K562 (cell line): ENCODE measurements around the gene TMC4. TPM values are rescaled to one million over a fixed set of nuclear protein-coding genes. Genes with fewer than 3 reads are reported as not detected.

Experiments used
- BHLHE40 ChIP-seq: IDR thresholded peaks from 2 replicates; pipeline ENCODE4 v1.6.1; 2011; ENCODE audit warnings: low read length, improper control_type of control experiment
- CHD2 ChIP-seq: IDR thresholded peaks from 2 replicates; pipeline ENCODE4 v1.6.1; 2011; ENCODE audit warnings: low read depth, low read length
- DIDO1 ChIP-seq: fragments of 450-650 bp; IDR thresholded peaks from 2 replicates; pipeline ENCODE4 v1.6.1; 2016; ENCODE audit warnings: low read depth, missing biosample characterization, missing genetic modification characterization
- EP400 ChIP-seq: fragments of 450-650 bp; IDR thresholded peaks from 2 replicates; pipeline ENCODE4 v1.6.1; 2017; ENCODE audit warnings: antibody characterized with exemption, mild to moderate bottlenecking, moderate library complexity
- ETV5 ChIP-seq: sonication (generic); formaldehyde crosslinking; IDR thresholded peaks from 2 replicates; pipeline ENCODE4 v1.4.0; 2020; ENCODE audit warnings: low read depth, mild to moderate bottlenecking, missing genetic modification reagents
- GABPA ChIP-seq: fragments of 200-800 bp; sonication (Bioruptor generic); conservative IDR thresholded peaks from 2 replicates; pipeline ENCODE4 v1.6.1; 2016; ENCODE audit warnings: low read depth, missing genetic modification characterization, missing compliant biosample characterization
- NBN ChIP-seq: fragments of 450-650 bp; IDR thresholded peaks from 2 replicates; pipeline ENCODE4 v1.6.1; 2016; ENCODE audit warnings: low read depth, mild to moderate bottlenecking
- NEUROD1 ChIP-seq: fragments of 150-350 bp; IDR thresholded peaks from 2 replicates; pipeline ENCODE4 v1.6.1; 2014; ENCODE audit warnings: borderline replicate concordance, low read length, low read depth; ENCODE audit not compliant: partially characterized antibody
- POLR2H ChIP-seq: IDR thresholded peaks from 2 replicates; pipeline ENCODE4 v1.6.1; 2016; ENCODE audit warnings: missing genetic modification characterization, low read depth, mild to moderate bottlenecking, control low read depth, missing compliant biosample characterization, moderate library complexity
- RFX5 ChIP-seq: IDR thresholded peaks from 2 replicates; pipeline ENCODE4 v1.6.1; 2011; ENCODE audit warnings: low read depth, mild to moderate bottlenecking, improper control_type of control experiment, low read length
- SMARCA5 ChIP-seq: fragments of 450-650 bp; IDR thresholded peaks from 2 replicates; pipeline ENCODE4 v1.6.1; 2016
- TAL1 ChIP-seq: fragments of 450-650 bp; IDR thresholded peaks from 2 replicates; pipeline ENCODE4 v1.6.1; 2016; ENCODE audit warnings: mild to moderate bottlenecking
- TSC22D4 ChIP-seq: fragments of 450-650 bp; IDR thresholded peaks from 2 replicates; pipeline ENCODE4 v1.6.1; 2016; ENCODE audit warnings: missing genetic modification characterization, missing biosample characterization, control low read depth
- polyA plus RNA-seq, 8 experiments: library from polyadenylated mRNA; depleted of rRNA in 4 of 8; stranded (reverse) in 5 of 8; unstranded in 3 of 8; fragments of >200 nt; fragmentation: Nextera tagmentation in 2 of 8; fragmentation: Illumina TruSeq in 1 of 8; extraction: Ambion mirVana in 2 of 8; extraction: Trizol in 1 of 8; gene quantifications; 2 replicates each; pipeline versions ENCODE4 v1.2.1 to v1.2.3, GENCODE V29; 2011 to 2014; ENCODE audit warnings: inconsistent platforms in 1 of 8, missing spikeins in 1 of 8
- total RNA-seq, 7 experiments: library from RNA; depleted of rRNA in 6 of 7; stranded (reverse); fragments of >200 nt in 6 of 7; fragmentation: Illumina TruSeq in 2 of 7; extraction: Trizol in 2 of 7; gene quantifications; 2 replicates each; pipeline versions ENCODE4 v1.2.1 to v1.2.3, GENCODE V29; 2011 to 2021; ENCODE audit warnings: low replicate concordance in 1 of 7
- TF ChIP-seq, protein P1 (sequence below), 2 experiments: IDR thresholded peaks; 2 replicates each; pipeline ENCODE4 v1.6.1; 2012; ENCODE audit warnings: improper control_type of control experiment in 2 of 2, low read depth in 2 of 2, low read length in 2 of 2, borderline replicate concordance in 1 of 2
- TF ChIP-seq, protein P2 (sequence below): IDR thresholded peaks from 2 replicates; pipeline ENCODE4 v1.6.1; 2012; ENCODE audit warnings: low read depth, low read length, improper control_type of control experiment, borderline replicate concordance
- TF ChIP-seq, protein P3 (sequence below): IDR thresholded peaks from 3 replicates; pipeline ENCODE4 v1.6.1; 2011; ENCODE audit warnings: borderline replicate concordance, mild to moderate bottlenecking; ENCODE audit not compliant: insufficient read length, insufficient read depth
- TF ChIP-seq, protein P4 (sequence below): sonication (generic); formaldehyde crosslinking; IDR thresholded peaks from 2 replicates; pipeline ENCODE4 v1.8.1; 2023; ENCODE audit warnings: mild to moderate bottlenecking, missing genetic modification reagents
- TF ChIP-seq, protein P5 (sequence below), 2 experiments: fragments of 450-650 bp; conservative IDR thresholded peaks; 2 replicates each; pipeline ENCODE4 v1.6.1; 2017; ENCODE audit warnings: mild to moderate bottlenecking in 2 of 2, moderate library complexity in 2 of 2

The TMC4 gene
- total and polyA plus RNA-seq, 9 of the 15 experiments (the other 6 are each of a cell fraction or from before 2014, with no cell fraction given): 0.12 to 0.79 (median 0.36) TPM; not detected in 2

DNA sequence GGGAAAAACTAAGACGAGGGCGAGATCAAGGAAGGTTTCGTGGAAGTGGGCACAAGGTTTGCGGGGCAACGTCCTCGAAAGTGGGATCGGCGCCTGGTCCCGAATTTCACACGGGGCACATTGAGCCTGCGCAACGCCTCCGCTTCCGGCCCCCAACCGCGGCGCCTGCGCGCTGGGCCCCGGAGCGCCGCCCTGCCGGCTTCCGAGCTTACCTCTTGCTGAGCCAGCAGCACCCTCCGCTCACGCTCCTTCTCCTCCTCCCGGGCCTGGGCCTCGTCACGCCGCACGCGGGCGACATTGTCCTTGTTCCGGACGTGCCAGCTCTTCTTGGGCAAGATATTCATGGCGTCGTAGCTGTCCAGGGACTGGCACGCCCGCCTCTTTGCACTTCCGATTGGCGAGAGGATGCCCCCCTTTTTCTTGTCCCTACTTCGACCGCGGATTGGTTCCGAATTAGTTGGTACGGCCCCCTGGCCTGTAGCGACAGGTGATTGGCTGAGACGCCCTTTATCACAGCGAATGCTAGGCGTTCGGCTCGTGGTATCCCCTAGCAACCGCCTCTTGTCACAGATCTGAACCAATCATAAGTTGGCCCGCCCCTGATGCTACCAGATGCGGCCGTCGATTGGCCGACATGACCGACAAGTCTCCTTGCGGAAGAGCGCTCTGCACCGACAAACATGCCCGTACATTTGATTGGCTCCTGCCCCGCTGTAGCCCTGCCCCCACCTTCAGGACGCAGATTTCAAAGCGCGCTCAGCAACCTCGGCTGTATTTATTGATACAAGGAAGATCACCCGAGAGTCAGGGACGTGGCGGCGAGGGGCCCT is 13.4 kb downstream of the TMC4 start, which contains the start of gene LENG1 (continued):
- TF ChIP-seq, protein P1, sequence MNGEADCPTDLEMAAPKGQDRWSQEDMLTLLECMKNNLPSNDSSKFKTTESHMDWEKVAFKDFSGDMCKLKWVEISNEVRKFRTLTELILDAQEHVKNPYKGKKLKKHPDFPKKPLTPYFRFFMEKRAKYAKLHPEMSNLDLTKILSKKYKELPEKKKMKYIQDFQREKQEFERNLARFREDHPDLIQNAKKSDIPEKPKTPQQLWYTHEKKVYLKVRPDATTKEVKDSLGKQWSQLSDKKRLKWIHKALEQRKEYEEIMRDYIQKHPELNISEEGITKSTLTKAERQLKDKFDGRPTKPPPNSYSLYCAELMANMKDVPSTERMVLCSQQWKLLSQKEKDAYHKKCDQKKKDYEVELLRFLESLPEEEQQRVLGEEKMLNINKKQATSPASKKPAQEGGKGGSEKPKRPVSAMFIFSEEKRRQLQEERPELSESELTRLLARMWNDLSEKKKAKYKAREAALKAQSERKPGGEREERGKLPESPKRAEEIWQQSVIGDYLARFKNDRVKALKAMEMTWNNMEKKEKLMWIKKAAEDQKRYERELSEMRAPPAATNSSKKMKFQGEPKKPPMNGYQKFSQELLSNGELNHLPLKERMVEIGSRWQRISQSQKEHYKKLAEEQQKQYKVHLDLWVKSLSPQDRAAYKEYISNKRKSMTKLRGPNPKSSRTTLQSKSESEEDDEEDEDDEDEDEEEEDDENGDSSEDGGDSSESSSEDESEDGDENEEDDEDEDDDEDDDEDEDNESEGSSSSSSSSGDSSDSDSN (IDR thresholded peaks at IDR 0.05; ENCODE audit: borderline replicate concordance in 1 of 2, low read depth in 2 of 2, low read length in 2 of 2): no peak
- peak; percentile 50 for TF ChIP-seq BHLHE40
- TF ChIP-seq, protein P2, sequence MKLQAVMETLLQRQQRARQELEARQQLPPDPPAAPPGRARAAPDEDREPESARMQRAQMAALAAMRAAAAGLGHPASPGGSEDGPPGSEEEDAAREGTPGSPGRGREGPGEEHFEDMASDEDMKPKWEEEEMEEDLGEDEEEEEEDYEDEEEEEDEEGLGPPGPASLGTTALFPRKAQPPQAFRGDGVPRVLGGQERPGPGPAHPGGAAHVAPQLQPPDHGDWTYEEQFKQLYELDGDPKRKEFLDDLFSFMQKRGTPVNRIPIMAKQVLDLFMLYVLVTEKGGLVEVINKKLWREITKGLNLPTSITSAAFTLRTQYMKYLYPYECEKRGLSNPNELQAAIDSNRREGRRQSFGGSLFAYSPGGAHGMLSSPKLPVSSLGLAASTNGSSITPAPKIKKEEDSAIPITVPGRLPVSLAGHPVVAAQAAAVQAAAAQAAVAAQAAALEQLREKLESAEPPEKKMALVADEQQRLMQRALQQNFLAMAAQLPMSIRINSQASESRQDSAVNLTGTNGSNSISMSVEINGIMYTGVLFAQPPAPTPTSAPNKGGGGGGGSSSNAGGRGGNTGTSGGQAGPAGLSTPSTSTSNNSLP: peak; percentile 42; the same call in 1 of the 2 replicates
- 0 out of 2 replicates have a peak, but pooled peaks have one; percentile 29 for TF ChIP-seq NBN
- peak; percentile 67 for TF ChIP-seq DIDO1 (tag)
- peak; percentile 91 for TF ChIP-seq GABPA (tag)
- peak; percentile 75 for TF ChIP-seq POLR2H (tag)
- peak; percentile 96 for TF ChIP-seq EP400
- 0 out of 2 replicates have a peak, but pooled peaks have one; percentile 9 for TF ChIP-seq SMARCA5
- no peak for TF ChIP-seq TSC22D4 (tag)
- TF ChIP-seq, protein P3, sequence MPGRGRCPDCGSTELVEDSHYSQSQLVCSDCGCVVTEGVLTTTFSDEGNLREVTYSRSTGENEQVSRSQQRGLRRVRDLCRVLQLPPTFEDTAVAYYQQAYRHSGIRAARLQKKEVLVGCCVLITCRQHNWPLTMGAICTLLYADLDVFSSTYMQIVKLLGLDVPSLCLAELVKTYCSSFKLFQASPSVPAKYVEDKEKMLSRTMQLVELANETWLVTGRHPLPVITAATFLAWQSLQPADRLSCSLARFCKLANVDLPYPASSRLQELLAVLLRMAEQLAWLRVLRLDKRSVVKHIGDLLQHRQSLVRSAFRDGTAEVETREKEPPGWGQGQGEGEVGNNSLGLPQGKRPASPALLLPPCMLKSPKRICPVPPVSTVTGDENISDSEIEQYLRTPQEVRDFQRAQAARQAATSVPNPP: no peak
- TF ChIP-seq, protein P4, sequence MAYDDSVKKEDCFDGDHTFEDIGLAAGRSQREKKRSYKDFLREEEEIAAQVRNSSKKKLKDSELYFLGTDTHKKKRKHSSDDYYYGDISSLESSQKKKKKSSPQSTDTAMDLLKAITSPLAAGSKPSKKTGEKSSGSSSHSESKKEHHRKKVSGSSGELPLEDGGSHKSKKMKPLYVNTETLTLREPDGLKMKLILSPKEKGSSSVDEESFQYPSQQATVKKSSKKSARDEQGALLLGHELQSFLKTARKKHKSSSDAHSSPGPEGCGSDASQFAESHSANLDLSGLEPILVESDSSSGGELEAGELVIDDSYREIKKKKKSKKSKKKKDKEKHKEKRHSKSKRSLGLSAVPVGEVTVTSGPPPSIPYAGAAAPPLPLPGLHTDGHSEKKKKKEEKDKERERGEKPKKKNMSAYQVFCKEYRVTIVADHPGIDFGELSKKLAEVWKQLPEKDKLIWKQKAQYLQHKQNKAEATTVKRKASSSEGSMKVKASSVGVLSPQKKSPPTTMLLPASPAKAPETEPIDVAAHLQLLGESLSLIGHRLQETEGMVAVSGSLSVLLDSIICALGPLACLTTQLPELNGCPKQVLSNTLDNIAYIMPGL (CRISPR knock-in tag): peak; percentile 76; the same call in 1 of the 2 replicates
- TF ChIP-seq ETV5: peak; percentile 88
- TF ChIP-seq TAL1: no peak
- TF ChIP-seq RFX5: peak; percentile 72; the same call in 1 of the 2 replicates
- TF ChIP-seq, protein P5, sequence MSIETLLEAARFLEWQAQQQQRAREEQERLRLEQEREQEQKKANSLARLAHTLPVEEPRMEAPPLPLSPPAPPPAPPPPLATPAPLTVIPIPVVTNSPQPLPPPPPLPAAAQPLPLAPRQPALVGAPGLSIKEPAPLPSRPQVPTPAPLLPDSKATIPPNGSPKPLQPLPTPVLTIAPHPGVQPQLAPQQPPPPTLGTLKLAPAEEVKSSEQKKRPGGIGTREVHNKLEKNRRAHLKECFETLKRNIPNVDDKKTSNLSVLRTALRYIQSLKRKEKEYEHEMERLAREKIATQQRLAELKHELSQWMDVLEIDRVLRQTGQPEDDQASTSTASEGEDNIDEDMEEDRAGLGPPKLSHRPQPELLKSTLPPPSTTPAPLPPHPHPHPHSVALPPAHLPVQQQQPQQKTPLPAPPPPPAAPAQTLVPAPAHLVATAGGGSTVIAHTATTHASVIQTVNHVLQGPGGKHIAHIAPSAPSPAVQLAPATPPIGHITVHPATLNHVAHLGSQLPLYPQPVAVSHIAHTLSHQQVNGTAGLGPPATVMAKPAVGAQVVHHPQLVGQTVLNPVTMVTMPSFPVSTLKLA (conservative IDR thresholded peaks at IDR 0.05): peak; percentile 71 to 92
- TF ChIP-seq NEUROD1: peak; percentile 99
- TF ChIP-seq CHD2: peak; percentile 88
